ENCODE data around the gene CLK3.

GRCh38 chr15:74651242-74651741, 35.7 kb downstream of the CLK3 start:
- TF ChIP-seq YY1 (IDR thresholded peaks at IDR 0.05; ENCODE audit: insufficient read depth, insufficient read length) (no peak), SUZ12 (IDR thresholded peaks at IDR 0.05; ENCODE audit: extremely low read depth, insufficient read depth, insufficient read length) (no peak), ZNF274 (IDR thresholded peaks at IDR 0.05; ENCODE audit: low read depth, low read length) (no peak)

Data from NT2/D1 (cell line).